Measurements from ENCODE around the gene ANGPTL2.

- TF ChIP-seq POLR2A (IDR thresholded peaks at IDR 0.05; ENCODE audit: low read length) (no peak), GATA1 (IDR thresholded peaks at IDR 0.05; ENCODE audit: low read depth, low read length) (no peak)
Observed at GRCh38 chr9:127049044-127049443, 73.4 kb downstream of the ANGPTL2 start.

All from erythroblast (primary cell).